ENCODE results near the gene DCAF4.

Gene DCAF4

GRCh38 chr14:72898448-72898847 is 27.8 kb upstream of the DCAF4 start (continued):
- TF ChIP-seq GLIS3 (CRISPR knock-in tag; IDR thresholded peaks at IDR 0.05) (no peak), ZFP3 (CRISPR knock-in tag; IDR thresholded peaks at IDR 0.05) (no peak), CREB5 (CRISPR knock-in tag; IDR thresholded peaks at IDR 0.05; ENCODE audit: low read depth) (no peak), OSR1 (CRISPR knock-in tag; IDR thresholded peaks at IDR 0.05) (no peak), ESRRG (CRISPR knock-in tag; IDR thresholded peaks at IDR 0.05) (no peak), CSDC2 (CRISPR knock-in tag; IDR thresholded peaks at IDR 0.05) (no peak), ZFP30 (CRISPR knock-in tag; IDR thresholded peaks at IDR 0.05) (no peak)

DNA sequence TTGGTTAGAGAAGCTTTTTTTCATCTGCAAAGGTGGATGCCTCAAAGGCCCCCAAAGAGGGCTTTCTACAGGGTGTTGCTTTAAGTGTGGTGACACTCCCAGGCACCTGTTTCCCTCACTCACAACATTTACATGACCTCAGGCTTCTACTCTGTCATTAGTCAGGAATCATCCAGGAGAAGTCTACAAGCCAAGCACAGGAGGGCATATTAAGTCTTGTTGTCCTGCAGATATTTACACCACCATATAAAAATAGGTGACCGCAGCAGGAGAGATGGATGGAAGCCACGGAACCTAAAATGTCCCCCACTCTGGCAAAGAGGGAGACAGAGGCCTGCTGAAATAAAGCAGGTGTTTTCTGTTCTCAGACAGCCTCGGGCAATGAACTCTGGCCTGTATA is 24.9 kb upstream of the DCAF4 start:
- no peak for ATAC-seq
- TF ChIP-seq, protein P1, sequence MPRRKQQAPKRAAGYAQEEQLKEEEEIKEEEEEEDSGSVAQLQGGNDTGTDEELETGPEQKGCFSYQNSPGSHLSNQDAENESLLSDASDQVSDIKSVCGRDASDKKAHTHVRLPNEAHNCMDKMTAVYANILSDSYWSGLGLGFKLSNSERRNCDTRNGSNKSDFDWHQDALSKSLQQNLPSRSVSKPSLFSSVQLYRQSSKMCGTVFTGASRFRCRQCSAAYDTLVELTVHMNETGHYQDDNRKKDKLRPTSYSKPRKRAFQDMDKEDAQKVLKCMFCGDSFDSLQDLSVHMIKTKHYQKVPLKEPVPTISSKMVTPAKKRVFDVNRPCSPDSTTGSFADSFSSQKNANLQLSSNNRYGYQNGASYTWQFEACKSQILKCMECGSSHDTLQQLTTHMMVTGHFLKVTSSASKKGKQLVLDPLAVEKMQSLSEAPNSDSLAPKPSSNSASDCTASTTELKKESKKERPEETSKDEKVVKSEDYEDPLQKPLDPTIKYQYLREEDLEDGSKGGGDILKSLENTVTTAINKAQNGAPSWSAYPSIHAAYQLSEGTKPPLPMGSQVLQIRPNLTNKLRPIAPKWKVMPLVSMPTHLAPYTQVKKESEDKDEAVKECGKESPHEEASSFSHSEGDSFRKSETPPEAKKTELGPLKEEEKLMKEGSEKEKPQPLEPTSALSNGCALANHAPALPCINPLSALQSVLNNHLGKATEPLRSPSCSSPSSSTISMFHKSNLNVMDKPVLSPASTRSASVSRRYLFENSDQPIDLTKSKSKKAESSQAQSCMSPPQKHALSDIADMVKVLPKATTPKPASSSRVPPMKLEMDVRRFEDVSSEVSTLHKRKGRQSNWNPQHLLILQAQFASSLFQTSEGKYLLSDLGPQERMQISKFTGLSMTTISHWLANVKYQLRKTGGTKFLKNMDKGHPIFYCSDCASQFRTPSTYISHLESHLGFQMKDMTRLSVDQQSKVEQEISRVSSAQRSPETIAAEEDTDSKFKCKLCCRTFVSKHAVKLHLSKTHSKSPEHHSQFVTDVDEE (CRISPR knock-in tag; IDR thresholded peaks at IDR 0.05): no peak
- TF ChIP-seq ZC3H10 (CRISPR knock-in tag; IDR thresholded peaks at IDR 0.05): no peak
- TF ChIP-seq ISL1 (CRISPR knock-in tag; IDR thresholded peaks at IDR 0.05): no peak
- TF ChIP-seq, protein P2, sequence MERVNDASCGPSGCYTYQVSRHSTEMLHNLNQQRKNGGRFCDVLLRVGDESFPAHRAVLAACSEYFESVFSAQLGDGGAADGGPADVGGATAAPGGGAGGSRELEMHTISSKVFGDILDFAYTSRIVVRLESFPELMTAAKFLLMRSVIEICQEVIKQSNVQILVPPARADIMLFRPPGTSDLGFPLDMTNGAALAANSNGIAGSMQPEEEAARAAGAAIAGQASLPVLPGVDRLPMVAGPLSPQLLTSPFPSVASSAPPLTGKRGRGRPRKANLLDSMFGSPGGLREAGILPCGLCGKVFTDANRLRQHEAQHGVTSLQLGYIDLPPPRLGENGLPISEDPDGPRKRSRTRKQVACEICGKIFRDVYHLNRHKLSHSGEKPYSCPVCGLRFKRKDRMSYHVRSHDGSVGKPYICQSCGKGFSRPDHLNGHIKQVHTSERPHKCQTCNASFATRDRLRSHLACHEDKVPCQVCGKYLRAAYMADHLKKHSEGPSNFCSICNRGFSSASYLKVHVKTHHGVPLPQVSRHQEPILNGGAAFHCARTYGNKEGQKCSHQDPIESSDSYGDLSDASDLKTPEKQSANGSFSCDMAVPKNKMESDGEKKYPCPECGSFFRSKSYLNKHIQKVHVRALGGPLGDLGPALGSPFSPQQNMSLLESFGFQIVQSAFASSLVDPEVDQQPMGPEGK (CRISPR knock-in tag; IDR thresholded peaks at IDR 0.05; ENCODE audit: borderline replicate concordance): no peak
- TF ChIP-seq GLIS3 (CRISPR knock-in tag; IDR thresholded peaks at IDR 0.05): no peak
- no peak for TF ChIP-seq OSR1 (CRISPR knock-in tag; IDR thresholded peaks at IDR 0.05)
- TF ChIP-seq BACH2 (CRISPR knock-in tag; IDR thresholded peaks at IDR 0.05; ENCODE audit: borderline replicate concordance): no peak
- no peak for TF ChIP-seq RARB (CRISPR knock-in tag; IDR thresholded peaks at IDR 0.05)
- TF ChIP-seq TOX (CRISPR knock-in tag; IDR thresholded peaks at IDR 0.05; ENCODE audit: borderline replicate concordance): no peak
- no peak for TF ChIP-seq ESRRG (CRISPR knock-in tag; IDR thresholded peaks at IDR 0.05)
- no peak for TF ChIP-seq SNAI2 (CRISPR knock-in tag; IDR thresholded peaks at IDR 0.05)

DNA sequence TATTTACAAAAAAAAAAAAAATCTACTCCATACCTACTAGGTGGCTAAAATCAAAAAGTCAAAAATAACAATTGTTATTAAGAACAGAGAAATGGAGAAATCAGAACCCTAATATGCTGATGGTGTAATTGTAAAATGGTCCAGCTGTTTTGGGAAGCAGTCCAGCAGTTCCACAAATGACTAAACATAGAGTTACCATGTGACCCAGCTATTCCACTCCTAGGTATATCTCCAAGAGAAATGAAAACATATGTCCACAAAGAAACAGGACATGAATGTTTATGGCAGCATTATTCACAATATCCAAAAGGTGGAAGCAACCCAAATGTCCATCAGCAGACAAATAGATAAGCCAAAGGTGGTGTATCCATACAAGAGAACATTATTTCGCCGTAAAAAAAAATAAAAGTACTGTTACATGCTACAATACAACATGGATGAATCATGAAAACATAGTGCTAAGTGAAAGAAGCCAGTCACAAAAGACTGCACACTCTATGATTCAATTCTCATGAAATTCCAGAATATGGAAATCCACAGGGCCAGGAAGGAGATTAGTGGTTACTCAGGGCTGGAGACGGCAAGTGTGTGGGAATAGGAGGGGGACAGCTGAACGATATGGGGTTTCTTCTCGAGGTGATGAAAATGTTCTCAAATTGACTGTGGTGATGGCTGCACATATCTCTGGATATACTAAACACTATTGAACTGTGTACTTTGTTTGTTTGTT is 23.3 kb upstream of the DCAF4 start:
- TF ChIP-seq ESRRG (CRISPR knock-in tag; IDR thresholded peaks at IDR 0.05) (no peak), ZNF8 (CRISPR knock-in tag; IDR thresholded peaks at IDR 0.05) (no peak), RARB (CRISPR knock-in tag; IDR thresholded peaks at IDR 0.05) (no peak), CREB5 (CRISPR knock-in tag; IDR thresholded peaks at IDR 0.05; ENCODE audit: low read depth) (no peak), ZNF70 (CRISPR knock-in tag; IDR thresholded peaks at IDR 0.05) (no peak), TOX (CRISPR knock-in tag; IDR thresholded peaks at IDR 0.05; ENCODE audit: borderline replicate concordance) (no peak), ZFP30 (CRISPR knock-in tag; IDR thresholded peaks at IDR 0.05) (no peak), SNAI2 (CRISPR knock-in tag; IDR thresholded peaks at IDR 0.05) (no peak)
- TF ChIP-seq, protein P2 (CRISPR knock-in tag; IDR thresholded peaks at IDR 0.05; ENCODE audit: borderline replicate concordance): no peak
- no peak for ATAC-seq

- no peak for ATAC-seq
- TF ChIP-seq SNAI2 (CRISPR knock-in tag; IDR thresholded peaks at IDR 0.05) (no peak), PPARA (CRISPR knock-in tag; IDR thresholded peaks at IDR 0.05; ENCODE audit: borderline replicate concordance) (no peak), ZNF70 (CRISPR knock-in tag; IDR thresholded peaks at IDR 0.05) (no peak), ZC3H10 (CRISPR knock-in tag; IDR thresholded peaks at IDR 0.05) (no peak), ZNF565 (CRISPR knock-in tag; conservative IDR thresholded peaks at IDR 0.05; ENCODE audit: low read depth) (no peak), RARB (CRISPR knock-in tag; IDR thresholded peaks at IDR 0.05) (no peak)
- TF ChIP-seq, protein P1 (CRISPR knock-in tag; IDR thresholded peaks at IDR 0.05): no peak
- TF ChIP-seq, protein P3, sequence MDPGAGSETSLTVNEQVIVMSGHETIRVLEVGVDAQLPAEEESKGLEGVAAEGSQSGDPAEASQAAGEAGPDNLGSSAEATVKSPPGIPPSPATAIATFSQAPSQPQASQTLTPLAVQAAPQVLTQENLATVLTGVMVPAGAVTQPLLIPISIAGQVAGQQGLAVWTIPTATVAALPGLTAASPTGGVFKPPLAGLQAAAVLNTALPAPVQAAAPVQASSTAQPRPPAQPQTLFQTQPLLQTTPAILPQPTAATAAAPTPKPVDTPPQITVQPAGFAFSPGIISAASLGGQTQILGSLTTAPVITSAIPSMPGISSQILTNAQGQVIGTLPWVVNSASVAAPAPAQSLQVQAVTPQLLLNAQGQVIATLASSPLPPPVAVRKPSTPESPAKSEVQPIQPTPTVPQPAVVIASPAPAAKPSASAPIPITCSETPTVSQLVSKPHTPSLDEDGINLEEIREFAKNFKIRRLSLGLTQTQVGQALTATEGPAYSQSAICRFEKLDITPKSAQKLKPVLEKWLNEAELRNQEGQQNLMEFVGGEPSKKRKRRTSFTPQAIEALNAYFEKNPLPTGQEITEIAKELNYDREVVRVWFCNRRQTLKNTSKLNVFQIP (CRISPR knock-in tag; IDR thresholded peaks at IDR 0.05; ENCODE audit: borderline replicate concordance, low read depth): no peak
Measured at GRCh38 chr14:72903716-72904115, 22.5 kb upstream of the DCAF4 start.
